ACC112 (cell line): ENCODE data around the gene EFCAB6.

Experiments used
- H2AFZ ChIP-seq: fragments of 200-600 bp; sonication (generic); one replicate; pipeline ENCODE4 v1.6.0; 2017; ENCODE audit warnings: antibody characterized with exemption, low read length; ENCODE audit not compliant: unreplicated experiment
- H3K27ac ChIP-seq: fragments of 200-600 bp; sonication (generic); 2 replicates; pipeline ENCODE4 v1.5.1; 2014; ENCODE audit warnings: low read depth, mild to moderate bottlenecking, antibody characterized with exemption, low read length, moderate library complexity
- H3K27me3 ChIP-seq: fragments of 200-600 bp; sonication (generic); 2 replicates; pipeline ENCODE4 v1.6.1; 2014; ENCODE audit warnings: mild to moderate bottlenecking, antibody characterized with exemption, low read length, moderate library complexity, mixed read lengths; ENCODE audit not compliant: insufficient read depth
- H3K36me3 ChIP-seq: fragments of 200-600 bp; sonication (generic); 2 replicates; pipeline ENCODE4 v1.6.1; 2016; ENCODE audit warnings: mild to moderate bottlenecking, antibody characterized with exemption, low read length, moderate library complexity, mixed read lengths; ENCODE audit not compliant: insufficient read depth
- H3K4me1 ChIP-seq: fragments of 200-600 bp; sonication (generic); one replicate; pipeline ENCODE4 v1.6.1; 2016; ENCODE audit warnings: low read length, mixed read lengths; ENCODE audit not compliant: insufficient read depth, unreplicated experiment, control insufficient read depth
- H3K4me3 ChIP-seq: fragments of 200-600 bp; sonication (generic); 2 replicates; pipeline ENCODE4 v1.5.1; 2014; ENCODE audit warnings: mild to moderate bottlenecking, low read depth, low read length
- H3K79me2 ChIP-seq: fragments of 200-600 bp; sonication (generic); one replicate; pipeline ENCODE4 v1.6.0; 2016; ENCODE audit warnings: low read length; ENCODE audit not compliant: control insufficient read depth, unreplicated experiment, insufficient read depth

EFCAB6 gene

GRCh38 chr22:43535741-43536140 is 276.4 kb downstream of the EFCAB6 start:
- Histone ChIP-seq H3K27me3 (no peaks in the 10 kb centered on the region), H2AFZ (no peak overlapping the region), H3K27ac (no peak overlapping the region), H3K79me2 (no peaks in the 10 kb centered on the region), H3K4me3 (no peak overlapping the region), H3K4me1 (no peaks in the 10 kb centered on the region), H3K36me3 (no peaks in the 10 kb centered on the region)

- Histone ChIP-seq H2AFZ (no peak overlapping the region), H3K27ac (no peak overlapping the region), H3K36me3 (no peaks in the 10 kb centered on the region), H3K4me1 (no peaks in the 10 kb centered on the region), H3K79me2 (no peaks in the 10 kb centered on the region), H3K27me3 (no peaks in the 10 kb centered on the region), H3K4me3 (no peak overlapping the region)
These were observed 276.8 kb downstream of the EFCAB6 start for GRCh38 chr22:43535336-43535735.

GRCh38 chr22:43534916-43535315 is 277.2 kb downstream of the EFCAB6 start:
- no peaks in the 10 kb centered on the region for H3K27me3 ChIP-seq
- no peak overlapping the region for H2AFZ ChIP-seq
- H3K79me2 ChIP-seq: no peaks in the 10 kb centered on the region
- H3K27ac ChIP-seq: no peak overlapping the region
- no peak overlapping the region for H3K4me3 ChIP-seq
- H3K4me1 ChIP-seq: no peaks in the 10 kb centered on the region
- H3K36me3 ChIP-seq: no peaks in the 10 kb centered on the region

- H3K4me3 ChIP-seq: no peak overlapping the region
- H2AFZ ChIP-seq: no peak overlapping the region
- H3K79me2 ChIP-seq: no peaks in the 10 kb centered on the region
- no peaks in the 10 kb centered on the region for H3K27me3 ChIP-seq
- H3K27ac ChIP-seq: no peak overlapping the region
- H3K4me1 ChIP-seq: no peaks in the 10 kb centered on the region
- no peaks in the 10 kb centered on the region for H3K36me3 ChIP-seq
These were observed 278.3 kb downstream of the EFCAB6 start for GRCh38 chr22:43533656-43534428.

- H3K27ac ChIP-seq: no peak overlapping the region
- no peaks in the 10 kb centered on the region for H3K36me3 ChIP-seq
- H3K4me1 ChIP-seq: no peaks in the 10 kb centered on the region
- no peak overlapping the region for H2AFZ ChIP-seq
- H3K79me2 ChIP-seq: no peaks in the 10 kb centered on the region
- H3K4me3 ChIP-seq: no peak overlapping the region
- H3K27me3 ChIP-seq: no peaks in the 10 kb centered on the region
These were observed 279.0 kb downstream of the EFCAB6 start for GRCh38 chr22:43533156-43533530.

GRCh38 chr22:43532301-43533155 is 279.6 kb downstream of the EFCAB6 start:
- no peaks in the 10 kb centered on the region for H3K4me1 ChIP-seq
- H3K27me3 ChIP-seq: no peaks in the 10 kb centered on the region
- H3K27ac ChIP-seq: no peak overlapping the region
- H3K4me3 ChIP-seq: no peak overlapping the region
- H3K36me3 ChIP-seq: no peaks in the 10 kb centered on the region
- no peaks in the 10 kb centered on the region for H3K79me2 ChIP-seq
- H2AFZ ChIP-seq: no peak overlapping the region

GRCh38 chr22:43531651-43532050 is 280.5 kb downstream of the EFCAB6 start:
- Histone ChIP-seq H3K4me1 (no peaks in the 10 kb centered on the region), H3K36me3 (no peaks in the 10 kb centered on the region), H2AFZ (no peak overlapping the region), H3K4me3 (no peak overlapping the region), H3K27me3 (no peaks in the 10 kb centered on the region), H3K79me2 (no peaks in the 10 kb centered on the region), H3K27ac (no peak overlapping the region)

- Histone ChIP-seq H3K4me1 (no peaks in the 10 kb centered on the region), H2AFZ (no peak overlapping the region), H3K79me2 (no peaks in the 10 kb centered on the region), H3K4me3 (no peak overlapping the region), H3K27ac (no peak overlapping the region), H3K36me3 (no peaks in the 10 kb centered on the region), H3K27me3 (no peaks in the 10 kb centered on the region)
These were observed 281.5 kb downstream of the EFCAB6 start for GRCh38 chr22:43530349-43531201.

GRCh38 chr22:43529934-43530333 is 282.2 kb downstream of the EFCAB6 start:
- no peaks in the 10 kb centered on the region for H3K4me1 ChIP-seq
- no peaks in the 10 kb centered on the region for H3K27me3 ChIP-seq
- no peak overlapping the region for H3K4me3 ChIP-seq
- no peaks in the 10 kb centered on the region for H3K79me2 ChIP-seq
- H3K36me3 ChIP-seq: no peaks in the 10 kb centered on the region
- H3K27ac ChIP-seq: no peak overlapping the region
- no peak overlapping the region for H2AFZ ChIP-seq

GRCh38 chr22:43529461-43529860 is 282.6 kb downstream of the EFCAB6 start:
- no peaks in the 10 kb centered on the region for H3K79me2 ChIP-seq
- H3K4me1 ChIP-seq: no peaks in the 10 kb centered on the region
- no peaks in the 10 kb centered on the region for H3K36me3 ChIP-seq
- no peak overlapping the region for H2AFZ ChIP-seq
- no peak overlapping the region for H3K27ac ChIP-seq
- H3K4me3 ChIP-seq: no peak overlapping the region
- H3K27me3 ChIP-seq: no peaks in the 10 kb centered on the region
